GM19193 (cell line): ENCODE measurements around the gene HNRNPH1.

Experiments
- POLR2A ChIP-seq: IDR thresholded peaks from 4 replicates; pipeline ENCODE4 v1.6.1; 2011; ENCODE audit not compliant: insufficient read depth, insufficient read length; ENCODE audit errors: extremely low read depth

HNRNPH1 gene

DNA sequence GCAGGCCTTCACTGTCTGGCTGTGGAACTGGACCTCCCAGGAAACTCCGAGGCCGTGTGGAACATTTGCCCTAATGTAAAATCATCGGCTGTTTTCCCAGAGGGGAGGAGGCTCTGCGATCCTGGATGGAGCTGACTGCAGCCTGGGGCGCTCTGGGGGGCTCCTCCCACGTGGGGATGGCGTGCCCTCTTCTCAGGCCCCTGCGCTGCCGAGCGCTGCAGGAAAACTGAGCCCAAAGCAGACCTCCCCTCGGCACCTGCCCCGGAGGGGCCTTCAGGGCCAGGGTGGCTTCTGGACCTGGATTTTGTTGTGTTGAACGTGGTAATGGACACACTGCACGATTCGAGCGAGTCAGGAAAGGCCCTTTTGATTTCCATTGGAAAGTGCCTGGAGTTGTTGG lies 23.9 kb downstream of the HNRNPH1 start:
- no peak for TF ChIP-seq POLR2A

GRCh38 chr5:179599100-179599499 lies 24.4 kb downstream of the HNRNPH1 start:
- no peak for TF ChIP-seq POLR2A

- TF ChIP-seq POLR2A = no peak
These were observed 27.1 kb downstream of the HNRNPH1 start for GRCh38 chr5:179596421-179596820.

DNA sequence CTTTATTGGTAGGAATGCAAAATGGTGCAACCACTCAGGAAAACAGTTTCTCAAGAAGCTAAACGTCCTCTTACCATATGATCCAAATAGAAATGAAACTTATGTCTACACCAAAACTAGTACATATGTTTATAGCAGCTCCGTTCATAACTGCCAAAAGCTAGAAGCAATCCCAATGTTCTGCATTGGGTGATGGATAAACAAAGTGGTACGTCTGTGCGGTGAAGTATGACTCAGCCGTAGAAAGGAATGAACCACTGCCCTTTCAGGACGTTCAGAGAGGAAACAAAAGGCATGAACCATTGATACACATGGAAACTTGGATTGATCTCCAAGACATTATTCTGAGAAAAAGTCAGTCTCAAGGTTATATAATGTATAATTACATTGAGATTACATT lies 27.6 kb downstream of the HNRNPH1 start:
- no peak for TF ChIP-seq POLR2A

DNA sequence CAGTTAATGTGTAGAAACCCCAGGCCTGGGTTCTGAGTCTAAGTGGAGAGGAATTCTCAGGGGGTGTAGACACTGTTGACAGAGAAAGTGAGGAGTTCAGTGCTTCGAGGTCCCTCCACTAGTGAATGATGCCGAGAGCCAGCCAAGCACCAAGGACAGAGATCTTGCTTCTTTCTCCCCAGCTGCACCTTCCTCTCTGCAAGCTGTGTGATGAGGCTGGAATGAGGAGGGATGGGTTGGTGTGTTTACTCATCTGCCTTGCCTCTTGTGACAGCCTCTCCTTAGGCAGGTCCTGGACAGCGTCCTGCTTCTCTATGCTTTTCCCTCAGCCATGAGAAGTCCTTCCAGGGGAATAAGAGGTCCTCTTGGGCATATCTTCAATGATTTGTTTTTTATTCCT lies 35.3 kb downstream of the HNRNPH1 start:
- no peak for TF ChIP-seq POLR2A

GRCh38 chr5:179585941-179586401 lies 37.5 kb downstream of the HNRNPH1 start:
- TF ChIP-seq POLR2A = no peak

DNA sequence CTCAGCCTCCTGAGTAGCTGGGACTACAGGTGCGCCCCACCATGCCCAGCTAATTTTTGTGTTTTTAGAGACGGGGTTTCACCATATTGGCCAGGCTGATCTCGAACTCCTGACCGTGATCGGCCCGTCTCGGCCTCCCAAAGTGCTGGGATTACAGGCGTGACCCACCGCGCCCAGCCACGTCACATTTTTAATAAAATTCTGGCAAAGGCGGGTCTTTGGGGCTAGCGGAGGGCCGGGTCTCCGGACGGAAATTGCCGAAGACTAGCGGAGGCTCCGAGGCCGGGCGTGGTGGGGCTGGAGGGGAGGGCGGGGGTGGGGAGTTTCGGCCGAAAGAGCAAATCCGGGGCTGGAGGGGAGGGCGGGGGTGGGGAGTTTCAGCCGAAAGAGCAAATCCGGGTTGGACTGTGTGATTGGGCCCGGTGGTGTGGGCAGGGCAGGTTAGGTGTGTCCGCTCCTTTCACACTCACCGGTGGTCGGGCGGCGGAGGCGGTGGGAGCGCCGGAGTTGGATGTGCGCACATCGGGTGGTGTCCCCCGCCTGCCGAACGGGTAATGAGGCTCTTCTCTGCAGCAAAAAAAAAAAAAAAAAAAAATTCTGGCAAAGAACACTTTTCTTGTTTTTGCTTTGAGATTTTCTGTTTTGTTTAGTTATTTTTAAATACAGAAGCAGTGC lies 46.0 kb downstream of the HNRNPH1 start:
- no peak for TF ChIP-seq POLR2A

- TF ChIP-seq POLR2A = no peak
These were observed 51.1 kb downstream of the HNRNPH1 start for GRCh38 chr5:179572386-179572785.

GRCh38 chr5:179568721-179569120 lies 54.8 kb downstream of the HNRNPH1 start:
- TF ChIP-seq POLR2A = no peak

GRCh38 chr5:179564526-179564925 lies 58.9 kb downstream of the HNRNPH1 start:
- TF ChIP-seq POLR2A = no peak
